ENCODE data around the gene VEPH1.

The VEPH1 gene

DNA sequence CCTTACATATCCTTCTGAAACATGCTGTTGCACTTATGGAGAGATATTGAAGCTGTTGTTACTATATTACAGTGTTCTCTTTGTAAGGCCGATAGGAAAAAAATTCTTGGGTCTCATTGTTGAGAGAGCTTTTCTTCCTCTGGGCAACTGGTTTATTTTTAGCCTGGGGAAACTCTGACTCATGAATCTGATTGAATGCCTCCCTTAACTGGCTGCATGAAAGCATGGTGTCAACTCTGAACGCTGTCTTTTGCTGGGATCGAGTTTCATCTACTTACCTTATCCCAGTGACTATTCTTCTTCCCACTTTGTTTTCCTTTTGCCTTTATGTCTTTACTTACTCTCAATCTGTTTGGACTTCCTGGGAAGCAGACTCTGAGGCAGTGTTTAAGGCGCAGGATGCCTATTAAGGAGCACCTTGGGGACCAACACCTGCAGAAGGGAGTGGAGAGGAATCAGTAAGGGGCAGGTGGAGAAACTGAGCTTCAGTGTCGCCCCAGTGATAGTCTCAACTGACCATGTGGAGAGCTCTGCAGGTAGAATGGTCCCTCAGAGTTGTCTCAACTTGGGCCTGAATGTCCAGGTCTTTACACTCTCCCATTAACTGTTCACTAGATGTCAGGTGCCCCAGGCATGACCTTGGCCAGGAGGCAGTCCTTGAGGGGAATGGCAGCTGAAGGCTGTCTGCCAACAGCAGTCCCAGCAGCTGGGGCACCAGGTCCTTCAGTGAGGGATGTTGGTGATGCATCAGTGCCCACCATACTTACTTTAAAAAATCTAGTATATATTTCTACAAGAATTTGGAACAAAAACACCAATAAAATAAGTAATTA is 254.4 kb downstream of the VEPH1 start:
- peak; percentile 12 to 47 (median 24) for DNase-seq

DNA sequence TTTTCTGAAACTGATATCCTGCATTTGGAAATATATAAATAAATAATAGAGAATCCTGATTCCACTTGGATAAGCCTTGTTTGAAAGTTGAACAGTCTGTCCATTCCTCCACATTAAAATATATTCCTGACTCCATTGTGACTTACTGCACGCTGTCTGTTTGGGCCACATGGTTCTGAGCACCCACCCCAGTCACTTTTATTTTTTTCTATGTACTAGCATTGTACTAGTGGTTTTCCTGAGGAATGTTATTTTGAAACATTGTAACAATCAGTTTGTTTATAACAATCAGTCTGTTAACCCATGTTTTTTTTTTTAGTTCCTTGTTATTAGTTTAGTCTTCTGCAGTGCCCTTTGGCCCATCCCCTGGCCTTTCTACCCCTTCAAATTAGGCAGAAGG is 255.8 kb downstream of the VEPH1 start:
- DNase-seq, result no peak

DNA sequence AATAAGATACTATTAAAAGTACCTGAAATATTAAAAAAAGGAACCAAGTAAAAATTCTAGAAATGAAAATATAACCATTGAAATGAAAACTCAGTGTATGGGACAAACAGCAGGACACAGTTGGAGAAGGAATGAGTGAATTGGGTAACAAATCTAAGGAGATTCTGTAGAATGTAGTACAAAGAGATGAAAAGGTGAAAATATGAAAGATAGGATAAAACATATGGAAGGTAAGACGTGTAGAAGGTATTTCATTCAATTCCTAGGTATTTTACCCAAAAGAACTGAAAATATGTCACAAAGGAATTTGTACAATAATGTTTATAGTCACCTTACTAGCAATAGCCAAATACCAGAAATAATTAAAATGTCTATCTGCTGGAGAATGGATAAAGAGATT is 260.4 kb downstream of the VEPH1 start:
- DNase-seq, result no peak

DNA sequence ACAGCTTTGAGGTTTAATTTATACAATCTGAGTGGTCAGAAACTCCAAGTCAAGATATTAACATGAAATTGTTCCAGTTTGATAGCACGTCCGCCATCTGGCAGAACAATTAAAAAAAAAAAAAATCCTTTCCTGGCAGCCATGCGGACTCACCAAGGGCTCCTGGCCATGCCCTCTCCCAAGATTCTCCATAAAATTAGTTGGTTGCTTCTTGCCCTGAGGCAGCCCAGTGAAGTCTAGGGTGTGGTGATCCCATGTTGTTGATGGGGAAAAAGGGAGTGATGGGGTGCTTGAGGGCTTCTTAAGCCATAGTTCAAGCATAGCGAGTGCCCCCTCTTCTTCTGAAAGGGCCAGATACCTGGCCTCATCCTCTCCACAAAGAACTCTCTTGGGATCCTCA is 261.6 kb downstream of the VEPH1 start:
- DNase-seq, result no peak

DNA sequence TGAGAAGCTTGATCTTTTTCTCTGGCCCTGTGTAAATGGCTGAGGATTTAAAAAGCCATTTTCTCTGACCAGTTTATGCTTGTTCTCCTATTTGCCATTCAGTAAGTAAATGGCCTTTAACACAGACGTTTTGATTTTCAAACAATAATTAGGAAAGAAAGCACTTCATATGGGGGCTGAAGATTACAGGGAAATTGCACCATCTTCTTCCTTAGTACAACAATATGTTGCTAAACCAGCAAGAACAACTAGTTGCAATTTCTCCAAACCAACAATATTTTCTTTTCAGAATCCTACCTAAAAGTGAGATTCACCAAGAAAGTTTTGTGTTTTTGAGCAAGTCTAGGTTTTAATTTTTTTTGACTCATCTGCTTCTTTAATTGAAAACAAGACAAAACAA is 262.8 kb downstream of the VEPH1 start:
- no peak for DNase-seq

DNA sequence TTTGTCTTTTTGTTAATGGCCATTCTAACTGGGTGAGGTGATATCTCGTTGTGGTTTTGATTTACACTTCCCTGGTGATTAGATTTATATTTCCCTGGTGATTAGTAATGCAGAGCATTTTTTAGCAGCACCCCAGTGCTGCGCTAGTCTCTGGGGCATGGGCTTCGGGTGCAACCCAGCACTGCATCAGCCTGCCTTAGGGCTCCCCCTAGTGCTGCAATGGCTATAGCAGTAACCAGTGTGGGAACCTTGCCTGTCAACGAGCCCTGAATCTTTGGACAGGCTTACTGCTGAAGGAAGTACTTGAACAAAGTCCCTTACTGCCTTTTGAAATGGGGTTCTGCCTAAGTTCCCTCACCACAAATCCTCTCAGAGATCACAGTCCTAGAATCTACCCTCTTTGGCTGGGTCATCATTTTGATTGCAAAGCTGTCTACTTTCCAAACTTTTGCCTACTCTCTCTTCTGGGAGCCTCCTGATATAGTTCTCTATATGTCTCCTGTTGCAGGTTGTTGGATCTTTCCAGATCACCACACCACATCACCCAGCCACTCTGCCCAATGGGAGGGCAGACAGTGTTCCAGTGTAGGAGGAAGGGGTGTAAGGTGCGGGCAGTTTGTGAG is 264.0 kb downstream of the VEPH1 start:
- peak; percentile 64 to 79 (median 68) for DNase-seq

DNA sequence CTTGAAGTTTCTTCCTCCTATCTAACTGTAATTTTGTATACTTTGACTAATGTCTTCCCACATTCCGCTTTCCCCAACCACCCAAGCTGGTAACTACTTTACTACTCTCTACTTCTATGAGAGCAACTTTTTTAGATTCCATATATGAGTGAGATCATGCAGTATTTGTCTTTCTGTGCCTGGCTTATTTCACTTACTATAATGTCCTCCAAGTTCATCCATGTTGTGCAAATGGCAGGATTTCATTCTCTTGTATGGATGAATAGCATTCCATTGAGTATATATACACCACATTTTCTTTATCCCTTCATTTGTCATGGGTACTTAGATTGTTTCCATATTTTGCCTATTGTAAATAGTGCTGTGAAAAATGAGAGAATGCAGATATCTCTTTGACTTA is 264.8 kb downstream of the VEPH1 start:
- DNase-seq, result no peak

DNA sequence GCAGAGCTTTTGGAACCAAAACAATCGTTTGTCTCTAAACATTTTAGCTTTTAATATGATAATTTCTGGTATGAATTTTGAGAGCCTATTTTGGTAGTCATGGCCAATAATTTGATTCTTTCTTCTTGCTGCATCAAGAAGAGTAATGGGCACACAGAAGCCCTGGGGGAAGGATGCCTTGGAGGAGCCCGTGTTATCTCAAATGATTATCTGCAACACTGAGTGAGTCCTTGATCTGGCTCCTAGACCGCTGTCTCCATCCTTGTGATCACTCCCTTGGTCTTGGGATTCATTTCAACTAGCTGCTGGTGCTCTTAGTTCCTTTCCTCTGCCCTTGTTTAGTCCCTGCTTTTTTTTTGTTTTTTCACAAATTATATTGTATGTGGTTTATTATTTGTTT is 265.3 kb downstream of the VEPH1 start:
- DNase-seq, result no peak

DNA sequence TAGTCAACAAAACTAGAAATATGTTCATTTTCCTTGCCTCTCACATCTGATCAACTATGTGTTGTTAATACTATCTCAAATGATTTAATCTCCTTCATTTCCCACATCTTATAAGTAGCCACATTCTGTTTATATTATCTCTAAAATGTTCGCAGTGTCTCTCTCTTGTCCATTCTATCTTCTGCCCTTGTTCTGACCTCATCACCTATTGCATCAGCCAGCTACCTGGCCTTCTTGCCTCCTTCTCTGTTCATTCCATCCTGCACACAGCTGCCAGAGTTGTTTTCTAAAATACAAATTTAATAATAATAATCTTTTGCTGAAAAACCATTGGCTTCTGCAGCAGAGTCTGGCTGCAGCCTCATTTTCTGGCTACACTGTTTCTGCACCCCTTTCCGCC is 267.9 kb downstream of the VEPH1 start:
- no peak for DNase-seq

DNA sequence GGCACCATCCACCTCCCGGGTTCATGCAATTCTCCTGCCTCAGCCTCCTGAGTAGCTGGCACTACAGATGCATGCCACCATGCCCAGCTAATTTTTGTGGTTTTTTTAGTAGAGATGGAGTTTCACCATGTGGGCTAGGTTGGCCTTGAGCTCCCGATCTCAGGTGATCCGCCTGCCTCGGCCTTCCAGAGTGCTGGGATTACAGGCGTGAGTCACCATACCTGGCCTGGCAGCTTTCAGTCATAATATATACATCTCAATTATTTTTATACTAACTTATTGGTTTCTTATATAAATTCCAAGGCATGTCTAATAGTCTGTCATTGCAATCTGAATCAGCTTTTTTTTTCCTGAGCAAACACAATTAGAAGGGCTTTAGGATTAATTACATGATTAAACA is 269.3 kb downstream of the VEPH1 start:
- DNase-seq, result no peak

DNA sequence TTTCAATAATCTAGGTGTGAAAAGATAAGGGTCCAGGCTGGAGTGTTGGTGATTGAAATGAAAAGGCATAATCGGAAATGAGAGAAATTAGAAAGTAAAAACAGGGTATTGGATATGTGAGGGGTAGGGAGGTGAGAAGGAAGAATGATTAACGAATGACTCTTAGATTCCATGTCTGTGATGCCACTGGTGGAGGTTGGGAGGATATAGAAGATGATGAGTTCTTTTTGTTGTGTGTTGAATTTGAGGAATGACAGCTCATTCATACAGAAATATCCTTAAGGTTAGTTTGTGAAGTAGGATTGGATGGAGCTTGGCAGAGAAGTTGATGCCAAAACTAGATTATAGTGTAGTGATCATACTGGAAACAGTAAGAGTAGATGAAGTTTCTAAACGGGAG is 271.1 kb downstream of the VEPH1 start:
- no peak for DNase-seq

DNA sequence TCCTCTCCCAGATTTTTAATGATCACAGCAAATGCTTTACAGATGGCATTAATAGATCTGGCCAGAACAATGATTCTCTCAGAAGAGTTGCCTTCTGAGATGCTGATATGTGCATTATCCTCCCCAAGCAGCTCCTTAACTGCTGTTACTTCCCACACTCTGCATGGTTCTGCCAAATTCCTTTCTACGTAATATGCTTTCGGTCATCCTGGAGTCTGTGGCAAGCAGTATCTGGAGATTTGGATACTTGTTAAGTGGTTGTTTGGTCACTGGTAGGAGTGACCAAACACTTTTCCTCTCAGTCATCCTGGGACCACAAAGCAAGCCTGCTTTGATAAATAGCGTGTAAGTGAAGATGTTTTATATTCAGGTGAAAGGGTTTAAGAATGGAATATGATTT is 272.1 kb downstream of the VEPH1 start:
- DNase-seq, result no peak

DNA sequence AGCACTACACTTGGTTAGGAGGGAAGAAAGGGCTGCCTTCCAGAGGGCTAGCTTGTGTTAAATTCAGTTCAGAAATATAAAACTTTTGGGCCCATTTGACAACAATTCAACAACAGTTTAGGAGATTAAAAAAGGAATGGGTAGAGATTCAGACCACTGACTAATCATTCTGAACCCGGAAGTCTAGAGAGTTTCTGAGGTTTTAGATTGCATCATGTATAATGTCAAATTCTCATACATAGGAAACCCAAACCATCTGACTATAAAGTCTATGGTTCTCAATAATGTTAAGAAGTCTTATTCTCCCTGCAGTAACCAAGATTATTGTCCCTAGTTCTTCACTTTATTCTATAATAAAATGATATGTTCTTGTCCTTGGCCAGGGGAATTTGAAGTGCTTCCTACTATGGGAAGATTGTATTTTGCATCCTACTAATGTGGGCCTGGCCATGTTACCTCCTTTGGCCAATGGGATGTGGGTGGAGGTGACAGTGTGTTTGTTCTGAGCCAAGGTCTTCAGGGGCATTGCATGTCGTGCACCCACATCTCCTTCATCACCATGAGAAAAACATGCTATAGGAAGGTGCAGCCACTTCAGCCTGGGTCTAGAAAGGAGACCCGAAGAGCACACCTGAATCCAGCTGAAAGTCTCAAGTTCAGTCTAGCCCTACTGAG is 276.9 kb downstream of the VEPH1 start:
- DNase-seq, result no peak

DNA sequence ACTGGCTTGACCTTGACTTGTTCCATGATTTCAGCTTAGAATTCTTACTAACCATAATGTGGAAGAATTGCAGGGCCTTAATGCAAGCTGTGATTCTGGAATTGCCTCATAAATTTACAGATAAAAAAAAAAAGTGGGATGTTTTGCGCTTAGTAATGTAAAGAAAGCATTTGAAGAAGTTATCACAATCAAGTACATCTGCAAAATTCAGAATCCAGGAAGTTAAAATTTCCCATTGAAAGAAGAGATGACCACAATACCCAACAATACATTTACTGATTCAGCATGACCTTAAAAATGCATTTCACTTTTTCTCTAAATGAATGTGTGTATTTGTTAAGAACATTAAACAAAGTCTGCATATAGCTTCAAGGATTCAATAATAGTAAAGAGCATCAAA is 278.2 kb downstream of the VEPH1 start:
- DNase-seq, result no peak

DNA sequence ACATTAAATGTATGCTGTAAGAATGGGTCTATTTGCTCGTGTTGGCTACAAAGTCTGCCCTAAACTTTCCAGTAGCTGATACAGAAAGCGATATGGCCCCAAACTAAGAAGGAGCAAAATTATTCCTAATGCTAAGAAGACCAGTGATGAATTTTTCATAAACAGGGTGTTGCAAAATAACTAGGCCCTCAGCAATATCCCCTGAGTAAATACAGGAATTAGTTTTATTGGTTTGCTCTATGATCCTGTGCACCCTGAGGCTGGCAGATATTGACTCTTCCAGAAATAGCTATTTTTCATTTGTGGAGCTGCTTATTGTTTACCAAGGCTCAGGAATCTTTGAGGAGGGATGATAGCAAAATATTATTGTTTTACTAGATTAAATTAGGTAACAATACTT is 282.3 kb downstream of the VEPH1 start:
- peak in 2 of 3 experiments; percentile 29 to 79 for DNase-seq

DNA sequence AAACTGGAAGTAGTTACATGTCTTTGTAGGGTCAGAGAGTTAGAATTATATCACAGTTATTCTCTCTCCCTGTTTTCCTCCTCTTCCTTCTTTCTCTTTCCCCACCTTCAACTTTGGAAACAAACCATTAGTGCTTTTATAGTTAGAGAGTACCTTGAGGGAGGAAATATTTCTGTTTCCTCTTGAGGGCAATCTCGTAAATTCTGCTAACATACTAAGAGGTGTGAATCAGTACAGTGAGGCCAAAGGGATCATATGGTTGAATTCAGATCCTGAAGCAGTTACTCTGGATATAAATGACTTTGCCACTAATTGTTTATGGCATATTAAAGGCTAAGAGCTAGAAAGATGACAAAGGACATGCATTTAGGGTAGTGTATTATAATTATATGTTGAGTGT is 283.0 kb downstream of the VEPH1 start:
- peak in 2 of 3 experiments; percentile 53 to 89 for DNase-seq

DNA sequence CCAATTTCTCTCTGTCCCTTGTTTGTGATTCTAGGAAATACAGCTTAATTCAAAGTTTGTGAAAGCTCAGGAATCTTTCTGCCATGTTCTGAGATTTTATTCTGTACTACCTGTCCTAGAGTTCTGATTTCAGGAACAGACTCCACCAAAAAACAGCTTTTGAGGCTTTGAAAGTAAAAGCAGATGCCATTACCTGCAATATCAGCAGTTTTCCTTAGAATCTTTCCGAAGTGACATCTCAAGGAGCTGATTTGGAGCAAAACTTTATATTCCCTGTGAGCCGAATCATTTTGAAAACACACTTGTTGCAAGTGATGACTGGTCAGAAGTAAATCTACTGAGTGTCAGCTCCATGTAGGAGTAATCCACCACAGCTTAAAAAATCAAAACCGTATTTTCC is 284.0 kb downstream of the VEPH1 start:
- no peak for DNase-seq

All from NCI-H1417 (cell line).